ENCODE measurements around the gene MBP.

Gene MBP

GRCh38 chr18:77106331-77106730 lies 26.3 kb downstream of the MBP start:
- H3K36me3 Mint-ChIP-seq (ENCODE audit: low read depth): no peaks in the 10 kb centered on the region
- no peak for TF ChIP-seq CTCF (IDR thresholded peaks at IDR 0.05; ENCODE audit: unreplicated experiment in 3 of 3)
- no peak overlapping the region for H3K4me3 Mint-ChIP-seq
- H3K27ac Mint-ChIP-seq: peak overlapping the region in 2 of 3 experiments; percentile 97 to 100
- no peaks in the 10 kb centered on the region for H3K27me3 Mint-ChIP-seq (ENCODE audit: low read depth)
- H3K4me1 Mint-ChIP-seq: peaks cover 91% of the 10 kb centered on the region
- no peaks in the 10 kb centered on the region for H3K9me3 Mint-ChIP-seq

GRCh38 chr18:77105680-77106079 lies 26.9 kb downstream of the MBP start:
- Mint-ChIP-seq H3K4me1 (peaks cover 96% of the 10 kb centered on the region), H3K4me3 (peak overlapping the region in 1 of 3 experiments; percentile 13), H3K27ac (peak overlapping the region; percentile 83 to 100 (median 97)), H3K27me3 (ENCODE audit: low read depth) (no peaks in the 10 kb centered on the region), H3K36me3 (ENCODE audit: low read depth) (no peaks in the 10 kb centered on the region), H3K9me3 (no peaks in the 10 kb centered on the region)
- no peak for TF ChIP-seq CTCF (IDR thresholded peaks at IDR 0.05; ENCODE audit: unreplicated experiment in 3 of 3)

GRCh38 chr18:77105028-77105427 lies 27.6 kb downstream of the MBP start:
- Mint-ChIP-seq H3K27ac (peak overlapping the region; percentile 83 to 100 (median 97)), H3K4me1 (peaks cover 93% of the 10 kb centered on the region), H3K27me3 (ENCODE audit: low read depth) (no peaks in the 10 kb centered on the region), H3K36me3 (ENCODE audit: low read depth) (no peaks in the 10 kb centered on the region), H3K9me3 (no peaks in the 10 kb centered on the region), H3K4me3 (peak overlapping the region in 1 of 3 experiments; percentile 13)
- TF ChIP-seq CTCF (IDR thresholded peaks at IDR 0.05; ENCODE audit: unreplicated experiment in 3 of 3): no peak

GRCh38 chr18:77103991-77104531 lies 28.5 kb downstream of the MBP start:
- Mint-ChIP-seq H3K4me3 (peak overlapping the region in 2 of 3 experiments; percentile 1 to 19), H3K36me3 (ENCODE audit: low read depth) (no peaks in the 10 kb centered on the region), H3K27ac (peak overlapping the region; percentile 97 to 100 (median 98)), H3K9me3 (no peaks in the 10 kb centered on the region), H3K4me1 (peaks cover 93% of the 10 kb centered on the region), H3K27me3 (ENCODE audit: low read depth) (no peaks in the 10 kb centered on the region)
- no peak for TF ChIP-seq CTCF (IDR thresholded peaks at IDR 0.05; ENCODE audit: unreplicated experiment in 3 of 3)

GRCh38 chr18:77103187-77103850 lies 29.3 kb downstream of the MBP start:
- Mint-ChIP-seq H3K36me3 (ENCODE audit: low read depth) (no peaks in the 10 kb centered on the region), H3K27ac (peak overlapping the region; percentile 97 to 100 (median 98)), H3K9me3 (no peaks in the 10 kb centered on the region), H3K4me1 (peaks cover 95% of the 10 kb centered on the region), H3K4me3 (peak overlapping the region in 2 of 3 experiments; percentile 46 to 52), H3K27me3 (ENCODE audit: low read depth) (no peaks in the 10 kb centered on the region)
- no peak for TF ChIP-seq CTCF (IDR thresholded peaks at IDR 0.05; ENCODE audit: unreplicated experiment in 3 of 3)

Measured in nephron (organoid).